RWPE2 (cell line): ENCODE results near the gene PCSK4.

Experiments used
- ATAC-seq: fragments of 200-7000 bp; cut with Tn5 transposase; 3 replicates; pipeline ENCODE4 v1.9.1; 2021; ENCODE audit warnings: low read depth
- DNase-seq: peaks from one replicate; pipeline ENCODE4 v3.0.0-alpha.2; 2020; ENCODE audit warnings: low spot score
- H3K27ac ChIP-seq: fragments of 450-650 bp; 2 replicates; pipeline ENCODE4 v1.5.1; 2017; ENCODE audit warnings: mild to moderate bottlenecking; ENCODE audit not compliant: poor library complexity, severe bottlenecking
- H3K27me3 ChIP-seq: fragments of 250-450 bp; sonication (Bioruptor Pico); 2 replicates; pipeline ENCODE4 v1.5.1; 2021; ENCODE audit warnings: mild to moderate bottlenecking, moderate library complexity; ENCODE audit not compliant: insufficient read depth, poor library complexity, severe bottlenecking
- H3K36me3 ChIP-seq: fragments of 250-450 bp; sonication (Bioruptor Pico); 2 replicates; pipeline ENCODE4 v1.5.1; 2020; ENCODE audit warnings: low read depth, mild to moderate bottlenecking, moderate library complexity
- H3K4me1 ChIP-seq: fragments of 250-450 bp; sonication (Bioruptor Pico); 2 replicates; pipeline ENCODE4 v1.5.1; 2021; ENCODE audit warnings: mild to moderate bottlenecking, moderate library complexity; ENCODE audit not compliant: insufficient read depth, poor library complexity, severe bottlenecking
- H3K4me3 ChIP-seq: fragments of 250-450 bp; sonication (Bioruptor Pico); 2 replicates; pipeline ENCODE4 v1.5.1; 2021; ENCODE audit warnings: mild to moderate bottlenecking, moderate library complexity; ENCODE audit not compliant: severe bottlenecking
- H3K9me3 ChIP-seq: fragments of 250-450 bp; sonication (Bioruptor Pico); 2 replicates; pipeline ENCODE4 v1.5.1; 2021; ENCODE audit warnings: mild to moderate bottlenecking, moderate library complexity; ENCODE audit not compliant: severe bottlenecking
- CTCF ChIP-seq: fragments of 450-650 bp; IDR thresholded peaks from one replicate; pipeline ENCODE4 v1.5.1; 2017; ENCODE audit warnings: mild to moderate bottlenecking, moderate library complexity; ENCODE audit not compliant: poor library complexity, severe bottlenecking

Gene PCSK4

GRCh38 chr19:1434040-1434366 lies 56.1 kb downstream of the PCSK4 start:
- no peak for TF ChIP-seq CTCF
- no peak overlapping the region for H3K27ac ChIP-seq
- no peaks in the 10 kb centered on the region for H3K27me3 ChIP-seq
- H3K4me3 ChIP-seq: no peak overlapping the region
- ATAC-seq (no peak), DNase-seq (no peak)
- peaks cover 58% of the 10 kb centered on the region for H3K36me3 ChIP-seq
- no peaks in the 10 kb centered on the region for H3K9me3 ChIP-seq
- no peaks in the 10 kb centered on the region for H3K4me1 ChIP-seq

- no peaks in the 10 kb centered on the region for H3K27me3 ChIP-seq
- H3K9me3 ChIP-seq: no peaks in the 10 kb centered on the region
- no peak for DNase-seq
- H3K27ac ChIP-seq: no peak overlapping the region
- ATAC-seq: no peak
- no peak for TF ChIP-seq CTCF
- no peaks in the 10 kb centered on the region for H3K4me1 ChIP-seq
- peaks cover 63% of the 10 kb centered on the region for H3K36me3 ChIP-seq
- H3K4me3 ChIP-seq: no peak overlapping the region
These were observed 56.8 kb downstream of the PCSK4 start for GRCh38 chr19:1433119-1434039.

- peaks cover 72% of the 10 kb centered on the region for H3K36me3 ChIP-seq
- H3K4me1 ChIP-seq: no peaks in the 10 kb centered on the region
- no peak overlapping the region for H3K27ac ChIP-seq
- ATAC-seq (no peak), DNase-seq (no peak)
- H3K4me3 ChIP-seq: no peak overlapping the region
- H3K27me3 ChIP-seq: no peaks in the 10 kb centered on the region
- no peaks in the 10 kb centered on the region for H3K9me3 ChIP-seq
- TF ChIP-seq CTCF: no peak
These were observed 57.7 kb downstream of the PCSK4 start for GRCh38 chr19:1432507-1432887.

GRCh38 chr19:1431759-1432506 lies 58.2 kb downstream of the PCSK4 start:
- Histone ChIP-seq H3K36me3 (peaks cover 77% of the 10 kb centered on the region), H3K4me1 (no peaks in the 10 kb centered on the region), H3K27me3 (no peaks in the 10 kb centered on the region), H3K9me3 (no peaks in the 10 kb centered on the region), H3K27ac (no peak overlapping the region), H3K4me3 (no peak overlapping the region)
- no peak for DNase-seq
- TF ChIP-seq CTCF: no peak
- no peak for ATAC-seq
